Measurements from ENCODE around the gene CYBC1.

Gene CYBC1

DNA sequence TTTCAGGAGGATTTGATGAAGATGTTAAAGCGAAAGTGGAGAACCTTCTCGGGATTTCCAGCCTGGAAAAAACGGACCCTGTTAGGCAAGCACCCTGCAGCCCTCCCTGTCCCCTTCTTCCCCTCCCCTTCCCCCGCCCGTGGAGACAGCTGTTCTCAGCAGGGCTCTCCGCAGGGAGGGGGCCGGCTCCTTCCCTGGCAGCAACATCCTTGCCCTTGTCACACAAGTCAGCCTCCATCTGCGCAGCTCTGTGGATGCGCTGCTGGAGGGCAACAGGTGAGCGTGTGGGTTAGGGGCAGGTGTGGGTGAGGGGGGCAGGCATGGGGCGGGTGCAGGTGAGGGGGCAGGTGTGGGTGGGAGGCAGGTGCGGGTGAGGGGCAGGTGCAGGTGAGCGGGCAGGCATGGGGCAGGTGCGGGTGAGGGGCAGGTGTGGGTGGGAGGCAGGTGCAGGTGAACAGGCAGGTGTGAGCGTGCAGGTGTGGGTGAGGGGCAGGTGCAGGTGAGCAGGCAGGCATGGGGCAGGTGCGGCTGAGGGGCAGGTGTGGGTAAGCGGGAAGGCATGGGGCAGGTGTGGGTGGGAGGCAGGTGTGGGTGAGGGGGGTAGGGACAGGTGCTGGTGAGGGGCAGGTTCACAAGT lies 9.4 kb downstream of the CYBC1 start:
- H3K36me3 ChIP-seq (replicated peaks), result peaks cover 8% of the 10 kb centered on the region

DNA sequence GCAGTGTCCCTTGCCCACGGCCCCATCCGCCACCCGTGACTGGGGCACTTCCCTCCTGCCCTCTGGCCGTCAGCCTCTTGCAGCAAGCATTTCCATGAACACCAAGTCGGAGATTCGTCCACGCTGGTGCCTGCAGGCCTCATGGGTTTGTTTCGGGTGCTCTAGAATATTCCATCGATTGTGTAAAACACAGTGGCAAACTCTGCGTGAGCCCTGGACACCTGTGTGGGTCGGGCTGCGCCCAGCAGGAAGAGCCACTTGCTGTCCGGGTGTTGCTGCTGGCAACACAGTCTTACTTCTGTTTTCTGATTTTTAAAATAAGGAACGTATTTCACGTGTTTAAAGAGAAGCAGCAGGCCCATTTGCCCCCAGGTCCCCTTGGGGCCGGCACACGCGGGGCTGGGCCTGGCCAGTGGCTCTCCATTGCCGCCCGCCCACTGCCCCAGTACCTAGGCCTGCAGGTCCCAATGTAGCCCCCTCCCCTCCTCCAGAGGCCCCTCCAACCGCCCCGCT lies 10.0 kb downstream of the CYBC1 start:
- in situ Hi-C loops (cut with HindIII; ENCODE audit: low pct_ligation_motif_present, low sequenced_read_pairs), result no loop called here
- H3K36me3 ChIP-seq (replicated peaks), result peaks cover 8% of the 10 kb centered on the region
- H3K27me3 ChIP-seq (replicated peaks), result no peaks in the 10 kb centered on the region

More for the DNA sequence above, 9.4 kb downstream of the CYBC1 start:
- TF ChIP-seq, protein P1, sequence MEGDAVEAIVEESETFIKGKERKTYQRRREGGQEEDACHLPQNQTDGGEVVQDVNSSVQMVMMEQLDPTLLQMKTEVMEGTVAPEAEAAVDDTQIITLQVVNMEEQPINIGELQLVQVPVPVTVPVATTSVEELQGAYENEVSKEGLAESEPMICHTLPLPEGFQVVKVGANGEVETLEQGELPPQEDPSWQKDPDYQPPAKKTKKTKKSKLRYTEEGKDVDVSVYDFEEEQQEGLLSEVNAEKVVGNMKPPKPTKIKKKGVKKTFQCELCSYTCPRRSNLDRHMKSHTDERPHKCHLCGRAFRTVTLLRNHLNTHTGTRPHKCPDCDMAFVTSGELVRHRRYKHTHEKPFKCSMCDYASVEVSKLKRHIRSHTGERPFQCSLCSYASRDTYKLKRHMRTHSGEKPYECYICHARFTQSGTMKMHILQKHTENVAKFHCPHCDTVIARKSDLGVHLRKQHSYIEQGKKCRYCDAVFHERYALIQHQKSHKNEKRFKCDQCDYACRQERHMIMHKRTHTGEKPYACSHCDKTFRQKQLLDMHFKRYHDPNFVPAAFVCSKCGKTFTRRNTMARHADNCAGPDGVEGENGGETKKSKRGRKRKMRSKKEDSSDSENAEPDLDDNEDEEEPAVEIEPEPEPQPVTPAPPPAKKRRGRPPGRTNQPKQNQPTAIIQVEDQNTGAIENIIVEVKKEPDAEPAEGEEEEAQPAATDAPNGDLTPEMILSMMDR (IDR thresholded peaks at IDR 0.05; ENCODE audit: low read depth, low read length, missing control alignments), result no peak
- H3K4me3 ChIP-seq (ENCODE audit: low read depth, low read length), result no peak overlapping the region
- no peak overlapping the region for H3K27ac ChIP-seq
- DNase-seq, result no peak
- in situ Hi-C loops (cut with HindIII; ENCODE audit: low pct_ligation_motif_present, low sequenced_read_pairs), result no loop called here
- H3K27me3 ChIP-seq (replicated peaks), result no peaks in the 10 kb centered on the region

DNA sequence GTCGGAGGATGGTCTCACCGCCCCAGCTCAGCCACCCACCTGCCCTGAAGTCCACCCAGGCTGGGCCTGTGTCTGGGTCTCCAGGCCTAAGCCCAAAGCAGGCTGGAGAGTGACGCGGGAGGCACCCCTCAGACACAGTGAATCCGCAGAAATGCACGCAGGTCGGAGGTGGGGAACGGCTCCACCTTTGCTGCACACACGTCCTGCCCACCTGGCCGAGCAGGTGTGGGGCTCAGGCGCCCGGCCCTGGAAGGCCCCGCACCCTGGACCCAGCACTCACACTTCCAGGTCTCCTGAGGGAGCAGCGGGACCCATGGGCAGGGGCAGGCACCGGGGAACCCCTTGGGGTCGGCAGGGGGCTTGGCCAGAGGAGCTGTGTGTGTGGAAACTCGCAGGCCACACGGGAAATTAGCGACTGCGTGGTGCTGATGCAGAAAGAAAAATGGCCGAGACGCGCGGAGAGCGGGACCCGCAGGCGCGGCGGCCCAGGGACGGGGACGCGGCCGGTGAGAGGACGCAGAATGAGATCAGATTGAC lies 10.7 kb downstream of the CYBC1 start:
- H3K27me3 ChIP-seq (replicated peaks), result no peaks in the 10 kb centered on the region
- H3K36me3 ChIP-seq (replicated peaks), result peaks cover 8% of the 10 kb centered on the region
- no peak overlapping the region for H3K27ac ChIP-seq
- TF ChIP-seq, protein P1 (IDR thresholded peaks at IDR 0.05; ENCODE audit: low read depth, low read length, missing control alignments), result no peak
- H3K4me3 ChIP-seq (ENCODE audit: low read depth, low read length), result no peak overlapping the region
- no peak for DNase-seq
- in situ Hi-C loops (cut with HindIII; ENCODE audit: low pct_ligation_motif_present, low sequenced_read_pairs), result no loop called here

More for the DNA sequence above, 10.0 kb downstream of the CYBC1 start:
- TF ChIP-seq, protein P1 (IDR thresholded peaks at IDR 0.05; ENCODE audit: low read depth, low read length, missing control alignments), result no peak
- no peak overlapping the region for H3K27ac ChIP-seq
- H3K4me3 ChIP-seq (ENCODE audit: low read depth, low read length), result no peak overlapping the region
- DNase-seq, result no peak

DNA sequence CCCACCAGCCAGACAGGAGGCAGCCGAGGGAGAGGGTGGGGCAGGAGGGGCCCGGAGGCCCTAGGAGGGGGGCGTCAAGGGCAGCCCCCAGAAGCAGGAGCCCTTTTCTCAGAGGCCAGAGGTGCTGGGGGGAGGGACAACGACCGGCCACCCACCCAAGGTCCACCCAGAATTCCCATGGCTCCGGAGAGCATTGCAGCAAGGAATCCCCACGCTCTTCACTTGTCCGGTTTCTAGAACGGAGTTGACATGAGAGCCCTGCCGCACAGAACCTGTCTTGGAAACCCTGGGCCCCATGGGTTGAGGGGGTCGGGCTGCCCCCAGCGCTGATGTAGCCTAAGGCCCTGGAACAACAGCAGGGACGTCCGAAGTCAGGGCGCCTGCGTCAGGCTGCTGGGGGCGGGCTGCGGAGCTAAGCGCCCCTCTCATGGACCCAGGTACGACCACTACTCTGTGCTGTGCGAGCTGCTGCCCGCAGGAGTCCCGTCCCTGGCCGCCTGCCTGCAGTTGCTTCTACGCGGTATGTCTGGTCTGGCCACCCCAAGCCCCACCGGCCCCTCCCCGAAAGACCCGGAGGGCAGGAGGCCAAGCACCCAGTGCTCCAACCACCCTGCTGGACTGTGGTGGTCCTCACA lies 11.2 kb downstream of the CYBC1 start:
- Histone ChIP-seq H3K27me3 (replicated peaks) (no peaks in the 10 kb centered on the region), H3K4me3 (ENCODE audit: low read depth, low read length) (no peak overlapping the region), H3K27ac (no peak overlapping the region), H3K36me3 (replicated peaks) (peaks cover 8% of the 10 kb centered on the region)
- in situ Hi-C loops (cut with HindIII; ENCODE audit: low pct_ligation_motif_present, low sequenced_read_pairs), result no loop called here
- TF ChIP-seq, protein P1 (IDR thresholded peaks at IDR 0.05; ENCODE audit: low read depth, low read length, missing control alignments), result no peak
- DNase-seq, result no peak

DNA sequence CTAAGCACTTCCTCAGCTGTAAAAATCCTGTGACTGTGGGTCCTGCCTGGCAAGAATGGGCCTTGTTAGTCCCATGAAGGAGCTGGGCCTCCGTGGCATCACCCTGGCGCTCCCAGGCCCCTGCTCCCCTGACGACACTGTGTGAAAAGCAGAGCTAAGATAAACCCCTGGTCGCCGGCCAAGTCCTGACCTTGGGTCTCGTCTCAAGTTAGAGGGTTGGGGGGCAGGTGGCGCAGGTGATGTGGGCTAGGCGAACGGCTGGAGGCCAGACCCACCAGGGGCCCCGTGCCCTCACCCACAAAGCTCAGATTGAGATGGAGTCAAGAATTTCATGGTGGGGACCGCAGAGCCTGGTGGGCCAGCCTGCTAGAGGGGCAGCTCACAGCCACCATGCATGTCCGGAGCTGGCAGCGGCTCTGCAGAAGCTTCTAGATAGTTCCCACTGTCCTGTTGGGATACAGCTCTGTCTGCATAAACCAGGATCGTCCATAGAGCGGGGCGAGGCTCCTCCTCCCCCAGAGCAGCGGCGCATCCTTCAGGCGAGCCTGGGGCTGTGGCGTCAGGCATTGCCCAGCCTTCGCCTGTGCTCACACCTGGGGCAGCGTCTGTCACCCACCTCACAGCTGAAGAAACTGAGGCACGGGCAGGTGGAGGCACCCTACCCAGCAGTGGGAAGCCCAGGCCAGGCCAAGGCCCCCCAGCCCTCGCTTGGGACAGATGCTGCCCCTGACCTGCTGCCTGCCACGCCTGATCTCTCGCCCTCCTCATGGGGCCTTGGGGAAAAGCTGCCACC lies 12.0 kb downstream of the CYBC1 start:
- in situ Hi-C loops (cut with HindIII; ENCODE audit: low pct_ligation_motif_present, low sequenced_read_pairs), result no loop called here
- Histone ChIP-seq H3K27ac (no peak overlapping the region), H3K27me3 (replicated peaks) (no peaks in the 10 kb centered on the region), H3K4me3 (ENCODE audit: low read depth, low read length) (no peak overlapping the region), H3K36me3 (replicated peaks) (peaks cover 6% of the 10 kb centered on the region)
- no peak for DNase-seq
- TF ChIP-seq, protein P1 (IDR thresholded peaks at IDR 0.05; ENCODE audit: low read depth, low read length, missing control alignments), result no peak

Measured in brain microvascular endothelial cell (primary cell).